ENCODE results near the gene MAGEA2. TPM values are rescaled to one million over a fixed set of nuclear protein-coding genes. Genes with fewer than 3 reads are reported as not detected.
A peak's percentile ranks its signal among the peaks of the same experiment; 100 is the strongest.
"Not testable (repeated sequence)": the region's sequence is repeated elsewhere in the genome, so short reads cannot be mapped to it uniquely, and the experiment has no call there.

Gene MAGEA2
- total and polyA plus RNA-seq, 9 of the 15 experiments (the other 6 are each of a cell fraction or from before 2014, with no cell fraction given): 18.6 to 48.5 (median 37.1) TPM

- no peak for TF ChIP-seq ZNF699 (CRISPR knock-in tag; IDR thresholded peaks at IDR 0.05; ENCODE audit: insufficient replicate concordance)
- no peak for TF ChIP-seq BMI1 (IDR thresholded peaks at IDR 0.05; ENCODE audit: low read length)
- no peak for TF ChIP-seq ZSCAN32 (CRISPR knock-in tag; IDR thresholded peaks at IDR 0.05)
- TF ChIP-seq MECOM (CRISPR knock-in tag; IDR thresholded peaks at IDR 0.05): no peak
- no peak for TF ChIP-seq ZBTB26 (CRISPR knock-in tag; IDR thresholded peaks at IDR 0.05)
- TF ChIP-seq ZEB2 (IDR thresholded peaks at IDR 0.05): no peak
- no peak for TF ChIP-seq HDAC2 (IDR thresholded peaks at IDR 0.05)
- TF ChIP-seq SNAPC5 (CRISPR knock-in tag; IDR thresholded peaks at IDR 0.05): no peak
These were observed 45.3 kb upstream of the MAGEA2 start (continued) for GRCh38 chrX:152798945-152799344.

- H2AFZ ChIP-seq (ENCODE audit: low read depth, low read length); intact Hi-C loops (cut with micrococcal nuclease): not testable (repeated sequence)
These were observed 33.4 kb upstream of the MAGEA2 start for GRCh38 chrX:152787062-152787461.

GRCh38 chrX:152769549-152770289 is 16.1 kb upstream of the MAGEA2 start, which contains the start of gene MAGEA6:
TSS of gene MAGEA6 (minus strand) at chrX:152769689. CDS start at chrX:152767650, 2,039 bp downstream.
- in situ Hi-C loops (cut with MboI): loop anchor here (5.0 kb wide), 1 partner anchor 67 kb away; no protein-coding TSS in a partner anchor
- H3K36me3 ChIP-seq (ENCODE audit: control insufficient read depth, insufficient read depth, low read length); H3K9ac ChIP-seq (ENCODE audit: insufficient read depth in 1 of 2, low read depth in 2 of 2, low read length in 2 of 2); H3K4me3 ChIP-seq; H3K4me1 ChIP-seq (replicated peaks in 1 of 2; ENCODE audit: control insufficient read depth in 2 of 2, insufficient read depth in 2 of 2, low read length in 2 of 2); H3K27me3 ChIP-seq (ENCODE audit: control insufficient read depth in 2 of 2, insufficient read depth in 2 of 2, low read length in 2 of 2); H3K4me2 ChIP-seq (ENCODE audit: insufficient read depth, low read length); H3K79me2 ChIP-seq (ENCODE audit: control insufficient read depth, insufficient read depth, low read length); BruUV-seq (replicated peaks); intact Hi-C loops (cut with micrococcal nuclease); H3K9me1 ChIP-seq (ENCODE audit: control insufficient read depth, insufficient read depth, low read length); DNase-seq (ENCODE audit: extremely low read depth in 1 of 4, low spot score in 3 of 4); CTCF ChIA-PET (ENCODE audit: low intra/inter-chr PET ratio); POLR2A ChIA-PET; H2AFZ ChIP-seq (ENCODE audit: low read depth, low read length); H3K9me3 ChIP-seq (replicated peaks; ENCODE audit: control insufficient read depth, insufficient read depth, low read depth, low read length); H3K27ac ChIP-seq (ENCODE audit: extremely low read depth, low read depth, low read length); H4K20me1 ChIP-seq (replicated peaks; ENCODE audit: control insufficient read depth, insufficient read depth, low read length): not testable (repeated sequence)
- no CpG with 5 or more reads among the region's 29 CpGs for WGBS (ENCODE audit: insufficient coverage, low coverage, missing lambda C conversion rate)
- FAIRE-seq (peak; percentile 95), ATAC-seq (peak; percentile 98)

More at GRCh38 chrX:152787062-152787461, 33.4 kb upstream of the MAGEA2 start:
- H3K4me2 ChIP-seq (ENCODE audit: insufficient read depth, low read length); H3K36me3 ChIP-seq (ENCODE audit: control insufficient read depth, insufficient read depth, low read length); H3K79me2 ChIP-seq (ENCODE audit: control insufficient read depth, insufficient read depth, low read length); H3K27ac ChIP-seq (ENCODE audit: extremely low read depth, low read depth, low read length); DNase-seq (ENCODE audit: extremely low read depth in 1 of 4, low spot score in 3 of 4); H4K20me1 ChIP-seq (replicated peaks; ENCODE audit: control insufficient read depth, insufficient read depth, low read length); H3K27me3 ChIP-seq (ENCODE audit: control insufficient read depth in 2 of 2, insufficient read depth in 2 of 2, low read length in 2 of 2); H3K9me1 ChIP-seq (ENCODE audit: control insufficient read depth, insufficient read depth, low read length); H3K4me1 ChIP-seq (replicated peaks in 1 of 2; ENCODE audit: control insufficient read depth in 2 of 2, insufficient read depth in 2 of 2, low read length in 2 of 2); BruUV-seq (replicated peaks); H3K9ac ChIP-seq (ENCODE audit: insufficient read depth in 1 of 2, low read depth in 2 of 2, low read length in 2 of 2); CTCF ChIA-PET (ENCODE audit: low intra/inter-chr PET ratio); H3K9me3 ChIP-seq (replicated peaks; ENCODE audit: control insufficient read depth, insufficient read depth, low read depth, low read length); POLR2A ChIA-PET; H3K4me3 ChIP-seq: not testable (repeated sequence)
- in situ Hi-C loops (cut with MboI): loop anchor here (10.0 kb wide), 1 partner anchor 112 kb away; no protein-coding TSS in a partner anchor
- peak; percentile 98 for ATAC-seq
- WGBS (ENCODE audit: insufficient coverage, low coverage, missing lambda C conversion rate): no CpG with 5 or more reads among the region's 3 CpGs
- peak; percentile 97 for FAIRE-seq
